Natural killer cell (primary cell): Measurements from ENCODE around the gene KCTD4. TPM values are rescaled to one million over a fixed set of nuclear protein-coding genes. Genes with fewer than 3 reads are reported as not detected.

Source experiments
- ATAC-seq, 3 donors: fragments of 150-1000 bp in 2 of 3; fragments of 200-7000 bp in 1 of 3; cut with Tn5 transposase; 1 replicate in 1 of 3; 2 replicates in 2 of 3; pipeline ENCODE4 v1.10.0; 2021; ENCODE audit warnings: mild to moderate bottlenecking in 2 of 3, moderate library complexity in 2 of 3
- DNase-seq, 2 donors: peaks; one replicate each; pipeline versions ENCODE4 v3.0.0 to v3.0.0-alpha.2; 2013 to 2021; ENCODE audit warnings: mixed read lengths in 1 of 2
- H3K27ac ChIP-seq: one replicate; pipeline ENCODE4 v1.5.1; 2013; ENCODE audit warnings: mild to moderate bottlenecking, low read length
- H3K27me3 ChIP-seq: one replicate; pipeline ENCODE4 v1.6.1; 2013; ENCODE audit warnings: low read length; ENCODE audit not compliant: control insufficient read depth, insufficient read depth
- H3K36me3 ChIP-seq: one replicate; pipeline ENCODE4 v1.6.1; 2013; ENCODE audit warnings: low read length; ENCODE audit not compliant: control insufficient read depth, insufficient read depth
- H3K4me1 ChIP-seq: one replicate; pipeline ENCODE4 v1.6.1; 2013; ENCODE audit warnings: low read length; ENCODE audit not compliant: control insufficient read depth, insufficient read depth
- H3K4me3 ChIP-seq: one replicate; pipeline ENCODE4 v1.5.1; 2013; ENCODE audit warnings: low read length
- H3K9me3 ChIP-seq: one replicate; pipeline ENCODE4 v1.6.1; 2013; ENCODE audit warnings: low read length; ENCODE audit not compliant: control insufficient read depth, insufficient read depth
- H3K27ac Mint-ChIP-seq, 2 donors: one replicate each; pipeline ENCODE4 v1.8.0; 2022; ENCODE audit warnings: mild to moderate bottlenecking in 2 of 2, mixed read lengths in 2 of 2, moderate library complexity in 1 of 2
- H3K27me3 Mint-ChIP-seq, 2 donors: one replicate each; pipeline ENCODE4 v1.8.0; 2022; ENCODE audit warnings: low read depth in 2 of 2, mixed read lengths in 2 of 2
- H3K36me3 Mint-ChIP-seq: one replicate; pipeline ENCODE4 v1.8.0; 2022; ENCODE audit warnings: mixed read lengths
- H3K4me1 Mint-ChIP-seq, 2 donors: one replicate each; pipeline ENCODE4 v1.8.0; 2022; ENCODE audit warnings: mixed read lengths in 2 of 2
- H3K4me3 Mint-ChIP-seq: one replicate; pipeline ENCODE4 v1.8.0; 2022; ENCODE audit warnings: mild to moderate bottlenecking, moderate library complexity, mixed read lengths
- H3K9me3 Mint-ChIP-seq, 2 donors: one replicate each; pipeline ENCODE4 v1.8.0; 2022; ENCODE audit warnings: mixed read lengths in 2 of 2
- WGBS: methylation state at CpG from one replicate; pipeline ENCODE4 v1.1.7; 2013; ENCODE audit warnings: missing lambda C conversion rate; ENCODE audit not compliant: insufficient coverage; 5-methylcytosine and 5-hydroxymethylcytosine counted together
- intact Hi-C: fragments of 100-400 bp; cut with micrococcal nuclease; formaldehyde crosslinking; loops from one replicate; pipeline ENCODE4 v1.14.2; 2022
- total RNA-seq, 4 donors: library from RNA; stranded (reverse); fragments of 120-200 nt in 1 of 4; gene quantifications; one replicate each; pipeline versions ENCODE4 v1.2.3 to v1.2.4, GENCODE V29; 2013 to 2022
- TF ChIP-seq, protein P1 (sequence below): fragments of 200-600 bp; IDR thresholded peaks from one replicate; pipeline ENCODE4 v1.8.0; 2022; ENCODE audit warnings: antibody characterized with exemption

Gene KCTD4
- total RNA-seq, 3 donors from 2014 or later (not counting 1 experiment from before 2014, with no cell fraction given): not detected

DNA sequence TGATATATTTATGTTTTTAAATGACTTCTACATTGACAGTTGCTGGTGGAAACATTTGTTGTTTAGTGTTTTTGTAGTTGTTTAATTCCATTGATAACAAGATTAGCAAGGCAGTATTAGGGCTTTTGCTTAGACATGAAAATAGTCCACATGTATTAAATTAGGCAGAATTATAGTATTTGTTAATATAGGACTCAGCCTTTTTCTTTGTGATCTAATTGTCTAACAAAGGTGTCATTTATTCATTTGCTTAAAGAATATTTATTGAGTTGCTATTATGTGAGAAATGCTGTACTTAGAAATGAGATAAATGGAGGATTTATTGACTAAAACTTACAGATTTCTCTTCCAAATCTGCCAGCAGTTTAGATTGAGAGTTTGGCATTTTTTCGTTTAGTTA lies 41.7 kb upstream of the KCTD4 start:
- no peaks in the 10 kb centered on the region for H3K36me3 ChIP-seq
- no peak overlapping the region for H3K4me3 Mint-ChIP-seq
- no peaks in the 10 kb centered on the region for H3K27me3 Mint-ChIP-seq
- ATAC-seq (no peak), DNase-seq (no peak)
- no peaks in the 10 kb centered on the region for H3K9me3 ChIP-seq
- no peak overlapping the region for H3K27ac ChIP-seq
- intact Hi-C loops: no loop called here
- H3K4me1 Mint-ChIP-seq: peaks cover 9 to 15% of the 10 kb centered on the region in 2 donors
- no CpG with 5 or more reads among the region's 1 CpG for WGBS
- H3K27ac Mint-ChIP-seq: no peak overlapping the region
- H3K27me3 ChIP-seq: no peaks in the 10 kb centered on the region
- no peaks in the 10 kb centered on the region for H3K4me1 ChIP-seq
- H3K36me3 Mint-ChIP-seq: no peaks in the 10 kb centered on the region
- H3K9me3 Mint-ChIP-seq: no peaks in the 10 kb centered on the region
- H3K4me3 ChIP-seq: no peak overlapping the region
- TF ChIP-seq, protein P1, sequence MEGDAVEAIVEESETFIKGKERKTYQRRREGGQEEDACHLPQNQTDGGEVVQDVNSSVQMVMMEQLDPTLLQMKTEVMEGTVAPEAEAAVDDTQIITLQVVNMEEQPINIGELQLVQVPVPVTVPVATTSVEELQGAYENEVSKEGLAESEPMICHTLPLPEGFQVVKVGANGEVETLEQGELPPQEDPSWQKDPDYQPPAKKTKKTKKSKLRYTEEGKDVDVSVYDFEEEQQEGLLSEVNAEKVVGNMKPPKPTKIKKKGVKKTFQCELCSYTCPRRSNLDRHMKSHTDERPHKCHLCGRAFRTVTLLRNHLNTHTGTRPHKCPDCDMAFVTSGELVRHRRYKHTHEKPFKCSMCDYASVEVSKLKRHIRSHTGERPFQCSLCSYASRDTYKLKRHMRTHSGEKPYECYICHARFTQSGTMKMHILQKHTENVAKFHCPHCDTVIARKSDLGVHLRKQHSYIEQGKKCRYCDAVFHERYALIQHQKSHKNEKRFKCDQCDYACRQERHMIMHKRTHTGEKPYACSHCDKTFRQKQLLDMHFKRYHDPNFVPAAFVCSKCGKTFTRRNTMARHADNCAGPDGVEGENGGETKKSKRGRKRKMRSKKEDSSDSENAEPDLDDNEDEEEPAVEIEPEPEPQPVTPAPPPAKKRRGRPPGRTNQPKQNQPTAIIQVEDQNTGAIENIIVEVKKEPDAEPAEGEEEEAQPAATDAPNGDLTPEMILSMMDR: no peak

DNA sequence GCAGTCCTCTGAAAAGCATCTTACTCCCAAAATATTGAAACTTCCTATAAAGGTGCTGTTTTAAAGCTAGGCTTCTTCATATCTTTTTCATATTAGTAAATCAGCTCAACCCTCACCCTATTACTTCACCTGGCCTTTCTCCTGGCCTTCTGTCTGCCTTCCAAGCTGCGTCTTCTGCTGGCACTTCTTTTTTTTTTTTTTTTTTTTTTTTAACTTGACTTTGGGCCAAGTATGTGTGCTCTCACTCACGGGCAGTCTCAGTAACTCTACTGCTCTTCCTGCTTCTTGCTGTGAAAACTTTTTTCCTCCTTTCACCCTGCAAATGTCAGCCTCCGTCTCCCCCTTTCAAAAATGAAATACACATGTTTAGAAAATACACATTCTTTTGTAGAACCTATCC lies 41.2 kb upstream of the KCTD4 start:
- no peaks in the 10 kb centered on the region for H3K27me3 ChIP-seq
- H3K27me3 Mint-ChIP-seq: no peaks in the 10 kb centered on the region
- intact Hi-C loops: no loop called here
- no peak overlapping the region for H3K4me3 ChIP-seq
- H3K27ac Mint-ChIP-seq: no peak overlapping the region
- no peak overlapping the region for H3K4me3 Mint-ChIP-seq
- TF ChIP-seq, protein P1: no peak
- ATAC-seq: no peak
- no peaks in the 10 kb centered on the region for H3K9me3 Mint-ChIP-seq
- WGBS: 43% methylated on average over 3 of the region's 3 CpGs
- no peak for DNase-seq
- H3K36me3 ChIP-seq: no peaks in the 10 kb centered on the region
- H3K4me1 Mint-ChIP-seq: peaks cover 9 to 15% of the 10 kb centered on the region in 2 donors
- no peaks in the 10 kb centered on the region for H3K9me3 ChIP-seq
- no peaks in the 10 kb centered on the region for H3K4me1 ChIP-seq
- no peak overlapping the region for H3K27ac ChIP-seq
- H3K36me3 Mint-ChIP-seq: no peaks in the 10 kb centered on the region

DNA sequence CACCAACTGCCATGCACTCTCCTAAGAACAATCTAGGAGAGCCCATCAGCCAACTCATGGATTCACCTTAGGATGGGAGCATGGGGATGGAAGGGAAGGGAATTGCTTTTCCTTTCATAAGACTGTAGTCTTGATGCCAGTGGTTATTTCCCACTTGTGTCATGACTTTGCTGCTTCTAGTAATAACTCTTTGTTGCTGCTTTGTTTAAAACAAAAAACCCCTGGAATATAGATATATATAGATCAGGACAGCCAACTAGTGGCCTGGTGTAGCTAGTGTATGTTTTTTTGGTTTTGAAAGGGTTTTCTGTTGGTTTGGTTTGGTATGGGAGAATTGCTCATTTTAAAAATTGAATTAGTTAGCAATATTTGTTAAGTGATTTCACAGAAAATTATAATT lies 39.3 kb upstream of the KCTD4 start:
- Histone ChIP-seq H3K27me3 (no peaks in the 10 kb centered on the region), H3K4me3 (no peak overlapping the region), H3K27ac (no peak overlapping the region), H3K4me1 (no peaks in the 10 kb centered on the region), H3K9me3 (no peaks in the 10 kb centered on the region), H3K36me3 (no peaks in the 10 kb centered on the region)
- no peak overlapping the region for H3K27ac Mint-ChIP-seq
- intact Hi-C loops: no loop called here
- H3K4me1 Mint-ChIP-seq: peaks cover 9 to 15% of the 10 kb centered on the region in 2 donors
- H3K27me3 Mint-ChIP-seq: no peaks in the 10 kb centered on the region
- H3K4me3 Mint-ChIP-seq: no peak overlapping the region
- no peaks in the 10 kb centered on the region for H3K9me3 Mint-ChIP-seq
- ATAC-seq (no peak), DNase-seq (no peak)
- H3K36me3 Mint-ChIP-seq: no peaks in the 10 kb centered on the region
- TF ChIP-seq, protein P1: no peak

DNA sequence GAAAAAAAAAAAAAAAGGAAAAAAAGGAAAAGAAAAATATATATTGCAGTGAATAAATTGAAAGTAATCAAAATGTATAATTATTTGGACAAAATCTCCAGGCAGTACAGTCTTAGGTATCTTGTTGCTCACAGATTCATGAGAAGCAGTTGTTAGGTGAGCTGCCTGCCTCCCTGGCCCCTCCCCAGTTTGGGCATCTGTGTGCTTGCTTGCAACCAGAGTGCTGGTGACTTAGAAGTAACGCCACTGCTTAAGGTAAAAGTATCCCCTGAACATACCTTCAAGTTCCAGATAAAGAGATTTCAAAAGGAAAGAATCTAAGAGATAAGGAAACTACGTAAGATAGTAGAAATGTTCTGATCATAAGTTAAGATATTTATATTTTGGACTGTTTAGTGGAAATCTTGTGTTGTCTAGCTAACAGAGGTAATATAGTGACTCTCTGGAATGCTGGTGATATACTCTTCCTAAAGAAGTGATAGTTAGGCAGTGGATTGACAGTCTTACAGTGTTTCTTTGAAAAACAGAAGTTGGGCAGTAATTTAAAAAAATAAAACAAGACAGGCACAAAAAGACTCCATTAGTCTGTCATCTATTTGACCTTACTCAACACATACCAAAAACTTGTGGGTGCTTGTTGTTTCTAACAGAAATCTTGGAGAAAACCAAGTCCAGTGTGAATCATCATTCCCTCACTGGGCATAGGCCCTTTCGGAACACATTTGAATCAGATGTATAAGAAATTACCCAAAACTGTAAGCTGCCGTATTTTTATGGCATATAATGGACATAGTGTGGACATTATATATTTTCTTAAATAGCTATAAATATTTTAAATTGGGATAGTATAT lies 38.3 kb upstream of the KCTD4 start:
- no peak for DNase-seq
- Histone ChIP-seq H3K27ac (no peak overlapping the region), H3K4me3 (no peak overlapping the region), H3K27me3 (no peaks in the 10 kb centered on the region), H3K36me3 (no peaks in the 10 kb centered on the region), H3K9me3 (no peaks in the 10 kb centered on the region), H3K4me1 (no peaks in the 10 kb centered on the region)
- peaks cover 9 to 15% of the 10 kb centered on the region in 2 donors for H3K4me1 Mint-ChIP-seq
- intact Hi-C loops: no loop called here
- H3K9me3 Mint-ChIP-seq: no peaks in the 10 kb centered on the region
- no peaks in the 10 kb centered on the region for H3K36me3 Mint-ChIP-seq
- no peak overlapping the region for H3K27ac Mint-ChIP-seq
- WGBS: 96% methylated on average over 2 of the region's 4 CpGs
- no peak for ATAC-seq
- no peaks in the 10 kb centered on the region for H3K27me3 Mint-ChIP-seq
- no peak overlapping the region for H3K4me3 Mint-ChIP-seq
- TF ChIP-seq, protein P1: no peak
